Endothelial cell of umbilical vein (primary cell): Measurements from ENCODE around the gene TENT4B.

ENCODE experiments used
- EZH2 ChIP-seq: IDR thresholded peaks from 2 replicates; pipeline ENCODE4 v1.6.1; 2012; ENCODE audit warnings: borderline replicate concordance, low read depth, mild to moderate bottlenecking, moderate library complexity, low read length, inconsistent platforms; ENCODE audit not compliant: severe bottlenecking
- MYC ChIP-seq: IDR thresholded peaks from one replicate; pipeline ENCODE4 v1.6.1; 2011; ENCODE audit warnings: mild to moderate bottlenecking, low read depth, low read length
- POLR2A ChIP-seq: IDR thresholded peaks from 2 replicates; pipeline ENCODE4 v1.6.1; 2012; ENCODE audit warnings: low read depth, mild to moderate bottlenecking, control low read depth, low read length
- POLR2AphosphoS5 ChIP-seq: IDR thresholded peaks from 2 replicates; pipeline ENCODE4 v1.6.1; 2012; ENCODE audit warnings: low read depth, mild to moderate bottlenecking, control low read depth, low read length, moderate library complexity; ENCODE audit not compliant: insufficient read depth
- TF ChIP-seq, protein P1 (sequence below), 2 donors: IDR thresholded peaks; 1 replicate in 1 of 2; 2 replicates in 1 of 2; pipeline ENCODE4 v1.5.1; 2011; ENCODE audit warnings: low read length in 2 of 2, mild to moderate bottlenecking in 2 of 2, moderate library complexity in 2 of 2, control low read depth in 1 of 2, inconsistent platforms in 1 of 2, low read depth in 1 of 2; ENCODE audit not compliant: insufficient read depth in 1 of 2; ENCODE audit errors: extremely low read depth in 1 of 2

DNA sequence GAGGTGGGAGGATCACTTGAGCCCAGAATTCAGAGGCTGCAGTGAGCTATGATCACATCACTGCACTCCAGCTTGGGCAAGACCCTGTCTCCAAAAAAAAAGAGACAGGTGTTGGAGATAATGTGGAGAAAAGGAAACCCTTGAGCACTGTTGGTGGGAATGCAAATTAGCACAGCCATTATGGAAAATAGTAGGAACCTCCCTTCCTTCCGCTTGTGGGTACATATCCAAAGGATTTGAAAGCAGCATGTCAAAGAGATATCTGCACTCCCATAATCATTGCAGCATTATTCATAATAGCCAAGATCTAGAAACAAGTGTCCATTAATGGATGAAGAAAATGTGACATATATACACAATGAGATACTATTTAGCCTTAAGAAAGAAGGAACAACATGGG is 103.5 kb downstream of the TENT4B start:
- TF ChIP-seq, protein P1, sequence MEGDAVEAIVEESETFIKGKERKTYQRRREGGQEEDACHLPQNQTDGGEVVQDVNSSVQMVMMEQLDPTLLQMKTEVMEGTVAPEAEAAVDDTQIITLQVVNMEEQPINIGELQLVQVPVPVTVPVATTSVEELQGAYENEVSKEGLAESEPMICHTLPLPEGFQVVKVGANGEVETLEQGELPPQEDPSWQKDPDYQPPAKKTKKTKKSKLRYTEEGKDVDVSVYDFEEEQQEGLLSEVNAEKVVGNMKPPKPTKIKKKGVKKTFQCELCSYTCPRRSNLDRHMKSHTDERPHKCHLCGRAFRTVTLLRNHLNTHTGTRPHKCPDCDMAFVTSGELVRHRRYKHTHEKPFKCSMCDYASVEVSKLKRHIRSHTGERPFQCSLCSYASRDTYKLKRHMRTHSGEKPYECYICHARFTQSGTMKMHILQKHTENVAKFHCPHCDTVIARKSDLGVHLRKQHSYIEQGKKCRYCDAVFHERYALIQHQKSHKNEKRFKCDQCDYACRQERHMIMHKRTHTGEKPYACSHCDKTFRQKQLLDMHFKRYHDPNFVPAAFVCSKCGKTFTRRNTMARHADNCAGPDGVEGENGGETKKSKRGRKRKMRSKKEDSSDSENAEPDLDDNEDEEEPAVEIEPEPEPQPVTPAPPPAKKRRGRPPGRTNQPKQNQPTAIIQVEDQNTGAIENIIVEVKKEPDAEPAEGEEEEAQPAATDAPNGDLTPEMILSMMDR (IDR thresholded peaks at IDR 0.05; ENCODE audit: extremely low read depth in 1 of 2, insufficient read depth in 1 of 2, low read depth in 1 of 2, low read length in 2 of 2): no peak
- TF ChIP-seq EZH2 (no peak), POLR2AphosphoS5 (no peak), POLR2A (no peak), MYC (no peak)
